HG02852 (cell line): ENCODE measurements around the gene NFASC.

ENCODE experiments used
- ATAC-seq: cut with Tn5 transposase; IDR thresholded peaks from one replicate; pipeline ENCODE4 v1.9.1; 2021; ENCODE audit warnings: mild to moderate bottlenecking, moderate library complexity; ENCODE audit not compliant: unreplicated experiment

The NFASC gene

GRCh38 chr1:204870160-204870912 is at the start of gene NFASC:
TSS of gene NFASC (plus strand) at chr1:204870862. CDS start at chr1:204944316, 73,454 bp downstream.
- no peak for ATAC-seq

GRCh38 chr1:204821476-204821875 is 49.2 kb upstream of the NFASC start:
- no peak for ATAC-seq

- no peak for ATAC-seq
Observed at GRCh38 chr1:204821924-204822323, 48.7 kb upstream of the NFASC start.

- no peak for ATAC-seq
Observed at GRCh38 chr1:204826970-204827369, 43.7 kb upstream of the NFASC start.

- no peak for ATAC-seq
Observed at GRCh38 chr1:204828352-204828850, 42.3 kb upstream of the NFASC start.

- no peak for ATAC-seq
Observed at GRCh38 chr1:204829133-204829825, 41.4 kb upstream of the NFASC start.

GRCh38 chr1:204830747-204831146 is 39.9 kb upstream of the NFASC start:
- no peak for ATAC-seq

GRCh38 chr1:204831186-204831585 is 39.5 kb upstream of the NFASC start:
- ATAC-seq, result no peak

GRCh38 chr1:204834336-204834735 is 36.3 kb upstream of the NFASC start:
- ATAC-seq, result no peak

GRCh38 chr1:204834752-204835151 is 35.9 kb upstream of the NFASC start:
- ATAC-seq, result no peak

GRCh38 chr1:204835737-204836136 is 34.9 kb upstream of the NFASC start:
- ATAC-seq, result no peak

GRCh38 chr1:204836856-204837255 is 33.8 kb upstream of the NFASC start:
- ATAC-seq, result no peak

GRCh38 chr1:204837440-204838084 is 33.1 kb upstream of the NFASC start:
- no peak for ATAC-seq

GRCh38 chr1:204841316-204841715 is 29.3 kb upstream of the NFASC start:
- no peak for ATAC-seq

- ATAC-seq, result no peak
Observed at GRCh38 chr1:204841798-204842197, 28.9 kb upstream of the NFASC start.

GRCh38 chr1:204842369-204842768 is 28.3 kb upstream of the NFASC start:
- no peak for ATAC-seq

GRCh38 chr1:204842892-204843291 is 27.8 kb upstream of the NFASC start:
- ATAC-seq, result no peak

GRCh38 chr1:204846546-204846945 is 24.1 kb upstream of the NFASC start:
- ATAC-seq, result no peak

- no peak for ATAC-seq
Observed at GRCh38 chr1:204848579-204848978, 22.1 kb upstream of the NFASC start.

- ATAC-seq, result no peak
Observed at GRCh38 chr1:204852854-204853253, 17.8 kb upstream of the NFASC start.

- no peak for ATAC-seq
Observed at GRCh38 chr1:204853436-204853835, 17.2 kb upstream of the NFASC start.

- ATAC-seq, result no peak
Observed at GRCh38 chr1:204854286-204854685, 16.4 kb upstream of the NFASC start.
